Activated B cell treated with CpG ODN at 0.5 μM for 24 hours (primary cell): ENCODE measurements around the gene SEC31A. TPM values are rescaled to one million over a fixed set of nuclear protein-coding genes. Genes with fewer than 3 reads are reported as not detected.
"Not testable (repeated sequence)": the region's sequence is repeated elsewhere in the genome, so short reads cannot be mapped to it uniquely, and the experiment has no call there.

Experiments
- ATAC-seq: fragments of 200-7000 bp; cut with Tn5 transposase; one replicate; pipeline ENCODE4 v1.10.0; 2021; ENCODE audit warnings: low read depth, mild to moderate bottlenecking, moderate library complexity
- CTCF ChIA-PET: fragments of 350-600 bp; sonication (Branson Sonifier 250); formaldehyde crosslinking; loops from one replicate; lab custom pipeline; 2021; ENCODE audit warnings: antibody characterized with exemption; lab: Charles Lee
- POLR2A ChIA-PET: fragments of 350-600 bp; sonication (Branson Sonifier 250); formaldehyde crosslinking; loops from one replicate; lab custom pipeline; 2021; ENCODE audit warnings: antibody characterized with exemption; lab: Charles Lee
- DNase-seq: peaks from one replicate; pipeline ENCODE4 v3.0.0; 2022
- H3K27ac Mint-ChIP-seq: one replicate; pipeline ENCODE4 v1.8.0; 2020; ENCODE audit warnings: mixed read lengths
- H3K27me3 Mint-ChIP-seq: one replicate; pipeline ENCODE4 v1.8.0; 2021; ENCODE audit warnings: mixed read lengths
- H3K36me3 Mint-ChIP-seq: one replicate; pipeline ENCODE4 v1.8.0; 2021; ENCODE audit warnings: low read depth, mixed read lengths
- H3K4me1 Mint-ChIP-seq: one replicate; pipeline ENCODE4 v1.8.0; 2021; ENCODE audit warnings: mixed read lengths
- H3K4me3 Mint-ChIP-seq: one replicate; pipeline ENCODE4 v1.8.0; 2020; ENCODE audit warnings: mild to moderate bottlenecking, mixed read lengths
- H3K9me3 Mint-ChIP-seq: one replicate; pipeline ENCODE4 v1.8.0; 2020; ENCODE audit warnings: mixed read lengths
- CTCF ChIP-seq: fragments of 200-600 bp; IDR thresholded peaks from one replicate; pipeline ENCODE4 v1.8.0; 2022; ENCODE audit warnings: antibody characterized with exemption, mild to moderate bottlenecking
- intact Hi-C: fragments of 100-400 bp; cut with micrococcal nuclease; formaldehyde crosslinking; loops from one replicate; pipeline ENCODE4 v1.15.1; 2024
- total RNA-seq: library from RNA; stranded (reverse); gene quantifications from 2 replicates; pipeline ENCODE4 v1.2.3, GENCODE V29; 2022

SEC31A gene
- total RNA-seq, 1 donor from 2014 or later: 172 TPM

DNA sequence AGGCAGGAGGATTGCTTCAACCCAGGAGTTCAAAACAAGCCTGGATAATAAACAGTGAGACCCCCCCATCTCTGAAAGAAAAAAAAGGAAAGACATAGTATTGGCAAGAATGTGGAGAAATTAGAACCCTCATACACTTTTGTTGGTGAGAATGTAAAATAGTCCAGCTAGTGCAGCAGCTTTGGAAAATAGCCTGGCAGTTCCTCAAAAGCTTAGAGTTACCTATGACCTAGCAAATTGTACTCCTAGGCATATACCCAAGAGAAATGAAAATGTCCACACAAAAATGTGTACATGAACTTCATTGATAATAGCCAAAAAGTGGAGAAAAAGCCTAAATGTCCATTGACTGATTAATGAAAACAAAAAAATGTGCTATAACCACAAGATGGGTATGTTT lies 30.8 kb upstream of the SEC31A start:
- H3K9me3 Mint-ChIP-seq: no peaks in the 10 kb centered on the region
- DNase-seq (no peak), ATAC-seq (no peak)
- no peaks in the 10 kb centered on the region for H3K27me3 Mint-ChIP-seq
- no peak overlapping the region for H3K27ac Mint-ChIP-seq
- intact Hi-C loops: no loop called here
- no peaks in the 10 kb centered on the region for H3K4me1 Mint-ChIP-seq
- no peak overlapping the region for H3K4me3 Mint-ChIP-seq
- ChIA-PET CTCF (no interaction called here), POLR2A (interaction anchor here (0.6 kb wide), 1 partner anchor 539 kb away, joined by 3 read pairs; no protein-coding TSS in a partner anchor)
- H3K36me3 Mint-ChIP-seq: peaks cover 22% of the 10 kb centered on the region
- no peak for TF ChIP-seq CTCF

GRCh38 chr4:82919386-82919785 lies 28.4 kb upstream of the SEC31A start:
- no peaks in the 10 kb centered on the region for H3K27me3 Mint-ChIP-seq
- H3K4me1 Mint-ChIP-seq: no peaks in the 10 kb centered on the region
- no peak for ATAC-seq
- no peak overlapping the region for H3K27ac Mint-ChIP-seq
- POLR2A ChIA-PET: no interaction called here
- TF ChIP-seq CTCF: no peak
- H3K4me3 Mint-ChIP-seq: no peak overlapping the region
- CTCF ChIA-PET: no interaction called here
- H3K9me3 Mint-ChIP-seq: no peaks in the 10 kb centered on the region
- intact Hi-C loops: no loop called here
- DNase-seq: no peak
- H3K36me3 Mint-ChIP-seq: peaks cover 23% of the 10 kb centered on the region

DNA sequence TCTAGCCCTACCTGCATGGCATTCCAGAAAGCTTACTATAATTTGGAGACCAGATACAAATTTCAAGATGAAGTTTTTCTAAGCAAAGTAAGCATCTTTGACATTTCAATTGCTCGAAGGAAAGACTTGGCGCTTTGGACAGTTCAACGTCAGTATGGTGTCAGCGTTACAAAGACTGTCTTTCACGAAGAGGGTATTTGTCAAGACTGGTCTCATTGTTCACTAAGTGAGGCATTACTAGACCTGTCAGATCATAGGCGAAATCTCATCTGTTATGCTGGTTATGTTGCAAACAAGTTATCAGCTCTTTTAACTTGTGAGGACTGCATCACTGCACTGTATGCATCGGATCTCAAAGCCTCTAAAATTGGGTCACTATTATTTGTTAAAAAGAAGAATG lies 27.1 kb upstream of the SEC31A start:
- Mint-ChIP-seq H3K27me3 (no peaks in the 10 kb centered on the region), H3K36me3 (peaks cover 28% of the 10 kb centered on the region), H3K9me3 (no peaks in the 10 kb centered on the region), H3K4me1 (no peaks in the 10 kb centered on the region), H3K27ac (no peak overlapping the region), H3K4me3 (no peak overlapping the region)
- no peak for TF ChIP-seq CTCF
- DNase-seq (no peak), ATAC-seq (no peak)
- intact Hi-C loops: no loop called here
- CTCF ChIA-PET: no interaction called here
- POLR2A ChIA-PET: no interaction called here

- CTCF ChIA-PET, ATAC-seq: not testable (repeated sequence)
Measured at GRCh38 chr4:82913968-82914367, 23.0 kb upstream of the SEC31A start.

GRCh38 chr4:82913305-82913704 lies 22.4 kb upstream of the SEC31A start:
- DNase-seq: no peak
- Mint-ChIP-seq H3K9me3 (no peaks in the 10 kb centered on the region), H3K27me3 (no peaks in the 10 kb centered on the region), H3K27ac (no peak overlapping the region), H3K4me3 (no peak overlapping the region), H3K4me1 (no peaks in the 10 kb centered on the region), H3K36me3 (peaks cover 47% of the 10 kb centered on the region)
- ChIA-PET CTCF (no interaction called here), POLR2A (no interaction called here)
- intact Hi-C loops: no loop called here
- no peak for ATAC-seq
- TF ChIP-seq CTCF: no peak

More at GRCh38 chr4:82913968-82914367, 23.0 kb upstream of the SEC31A start:
- POLR2A ChIA-PET, H3K4me3 Mint-ChIP-seq, DNase-seq, intact Hi-C loops, H3K9me3 Mint-ChIP-seq, H3K27ac Mint-ChIP-seq, H3K4me1 Mint-ChIP-seq, H3K27me3 Mint-ChIP-seq: not testable (repeated sequence)
- H3K36me3 Mint-ChIP-seq: peaks cover 48% of the 10 kb centered on the region

DNA sequence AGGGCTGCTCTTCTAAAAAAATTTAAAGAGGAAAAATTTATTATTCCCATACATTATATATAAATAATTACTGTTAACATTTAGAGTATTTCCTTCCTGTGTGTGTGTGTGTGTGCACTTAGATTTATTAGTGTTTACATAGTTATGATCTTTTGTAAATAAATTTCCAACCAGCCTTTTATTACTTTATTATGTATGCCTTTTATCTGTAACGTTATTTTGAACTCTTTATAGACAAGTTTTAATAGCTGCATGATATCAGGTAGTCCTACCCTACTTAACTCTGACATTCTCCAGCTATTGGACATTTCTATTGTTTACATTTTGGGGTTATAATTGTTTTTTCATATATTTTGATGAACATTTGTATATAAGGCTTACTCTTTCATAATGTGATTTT lies 18.4 kb upstream of the SEC31A start:
- intact Hi-C loops: no loop called here
- CTCF ChIA-PET: no interaction called here
- Mint-ChIP-seq H3K4me1 (peaks cover 9% of the 10 kb centered on the region), H3K27ac (no peak overlapping the region), H3K36me3 (peaks cover 36% of the 10 kb centered on the region), H3K27me3 (no peaks in the 10 kb centered on the region), H3K9me3 (no peaks in the 10 kb centered on the region), H3K4me3 (no peak overlapping the region)
- POLR2A ChIA-PET: no interaction called here
- DNase-seq (no peak), ATAC-seq (no peak)
- TF ChIP-seq CTCF: no peak
